Activated naive CD4-positive, alpha-beta T cell treated with anti-CD3 and anti-CD28 coated beads for 36 hours (primary cell): Measurements from ENCODE around the gene LY6G5B. TPM values are rescaled to one million over a fixed set of nuclear protein-coding genes. Genes with fewer than 3 reads are reported as not detected.

ENCODE experiments used
- CTCF ChIA-PET: fragments of 350-600 bp; sonication (Branson Sonifier 250); formaldehyde crosslinking; loops from one replicate; lab custom pipeline; 2021; ENCODE audit warnings: antibody characterized with exemption; lab: Charles Lee
- DNase-seq: peaks from one replicate; pipeline ENCODE4 v3.0.0-alpha.2; 2020
- H3K27ac Mint-ChIP-seq: one replicate; pipeline ENCODE4 v1.8.0; 2021; ENCODE audit warnings: mild to moderate bottlenecking, mixed read lengths
- H3K27me3 Mint-ChIP-seq: one replicate; pipeline ENCODE4 v1.8.0; 2021; ENCODE audit warnings: low read depth, mixed read lengths
- H3K36me3 Mint-ChIP-seq: one replicate; pipeline ENCODE4 v1.8.0; 2021; ENCODE audit warnings: low read depth, mixed read lengths
- H3K4me1 Mint-ChIP-seq: one replicate; pipeline ENCODE4 v1.8.0; 2021; ENCODE audit warnings: low read depth, mixed read lengths
- H3K4me3 Mint-ChIP-seq: one replicate; pipeline ENCODE4 v1.8.0; 2021; ENCODE audit warnings: mild to moderate bottlenecking, moderate library complexity, mixed read lengths
- H3K9me3 Mint-ChIP-seq: one replicate; pipeline ENCODE4 v1.8.0; 2021; ENCODE audit warnings: mixed read lengths
- intact Hi-C: fragments of 100-400 bp; cut with micrococcal nuclease; formaldehyde crosslinking; loops from one replicate; pipeline ENCODE4 v1.15.1; 2023
- total RNA-seq, 2 experiments: library from RNA; stranded (reverse); gene quantifications; one replicate each; pipeline ENCODE4 v1.2.3, GENCODE V29; 2021

LY6G5B gene
- total RNA-seq, 2 experiments from 2014 or later, result 6.4 to 6.5 TPM

DNA sequence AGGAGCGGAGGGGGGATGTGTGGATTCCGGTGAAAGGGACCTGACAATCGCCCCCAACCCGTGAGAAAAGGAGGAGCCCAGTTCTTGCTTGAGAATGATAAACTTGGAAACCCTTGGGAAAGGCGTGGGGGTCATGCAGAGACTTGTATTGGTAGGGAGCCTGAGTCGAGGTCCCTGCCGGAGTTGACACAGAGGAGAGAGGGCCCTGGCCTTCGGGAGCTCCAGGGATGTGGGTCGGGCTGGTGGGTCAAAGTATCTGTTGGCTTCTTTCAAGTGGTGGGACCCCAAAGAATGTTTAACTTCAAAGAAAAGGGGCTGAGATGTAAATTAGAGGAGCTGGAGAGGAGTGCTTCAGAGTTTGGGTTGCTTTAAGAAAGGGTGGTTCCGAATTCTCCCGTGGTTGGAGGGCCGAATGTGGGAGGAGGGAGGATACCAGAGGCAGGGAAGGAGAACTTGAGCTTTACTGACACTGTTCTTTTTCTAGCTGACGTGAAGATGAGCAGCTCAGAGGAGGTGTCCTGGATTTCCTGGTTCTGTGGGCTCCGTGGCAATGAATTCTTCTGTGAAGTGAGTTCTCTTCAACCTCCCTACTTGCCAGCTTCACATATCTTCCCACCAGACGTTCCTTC is 3.3 kb upstream of the LY6G5B start:
- Mint-ChIP-seq H3K9me3 (no peaks in the 10 kb centered on the region), H3K36me3 (peaks cover 63% of the 10 kb centered on the region), H3K27me3 (no peaks in the 10 kb centered on the region), H3K27ac (peak overlapping the region; percentile 97), H3K4me1 (peaks cover 55% of the 10 kb centered on the region), H3K4me3 (peak overlapping the region; percentile 95)
- no peak for DNase-seq
- intact Hi-C loops, result loop anchor here (10.0 kb wide), 1 partner anchor 1178 kb away; the partner anchor contains the start of gene PSMB8
- CTCF ChIA-PET, result interaction anchor here (0.9 to 1.1 kb wide), 4 partner anchors 15 to 125 kb away, joined by 3 to 4 read pairs (median 3); partner anchors contain the start of gene LY6G5C

DNA sequence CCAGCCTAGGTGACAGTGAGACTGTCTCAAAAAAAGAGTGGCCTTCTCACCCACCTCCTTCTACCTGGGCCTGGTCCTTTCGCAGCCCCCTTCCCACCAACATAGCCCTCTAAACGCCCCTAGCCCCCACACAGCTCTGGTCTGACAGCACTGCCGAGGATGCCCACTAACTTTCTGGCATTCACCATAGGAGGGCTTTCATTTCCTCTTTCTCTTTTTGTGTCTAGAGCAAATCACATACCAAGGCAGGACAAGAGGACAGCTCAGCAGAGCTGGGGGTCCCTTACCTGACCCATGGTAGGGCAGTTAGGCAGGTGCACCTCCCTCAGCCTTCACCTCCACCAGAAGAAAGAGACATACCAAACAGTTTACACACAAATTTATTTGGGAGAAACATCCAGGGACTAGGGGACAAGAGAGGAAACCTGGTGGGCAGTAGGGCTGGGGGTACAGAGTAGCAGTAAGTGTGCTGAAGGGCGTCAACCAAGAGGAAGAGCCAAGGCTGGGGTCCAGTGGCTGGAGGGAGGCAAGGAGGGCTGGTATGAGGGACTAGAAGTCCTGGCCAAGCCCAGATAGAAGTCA is 6.6 kb downstream of the LY6G5B start:
- H3K9me3 Mint-ChIP-seq, result no peaks in the 10 kb centered on the region
- no peak overlapping the region for H3K27ac Mint-ChIP-seq
- CTCF ChIA-PET, result interaction anchor here (0.8 kb wide), 1 partner anchor 275 kb away, joined by 3 read pairs; no protein-coding TSS in a partner anchor
- H3K27me3 Mint-ChIP-seq, result no peaks in the 10 kb centered on the region
- no peak for DNase-seq
- intact Hi-C loops, result no loop called here
- H3K4me1 Mint-ChIP-seq, result peaks cover 9% of the 10 kb centered on the region
- no peak overlapping the region for H3K4me3 Mint-ChIP-seq
- peaks cover 17% of the 10 kb centered on the region for H3K36me3 Mint-ChIP-seq

DNA sequence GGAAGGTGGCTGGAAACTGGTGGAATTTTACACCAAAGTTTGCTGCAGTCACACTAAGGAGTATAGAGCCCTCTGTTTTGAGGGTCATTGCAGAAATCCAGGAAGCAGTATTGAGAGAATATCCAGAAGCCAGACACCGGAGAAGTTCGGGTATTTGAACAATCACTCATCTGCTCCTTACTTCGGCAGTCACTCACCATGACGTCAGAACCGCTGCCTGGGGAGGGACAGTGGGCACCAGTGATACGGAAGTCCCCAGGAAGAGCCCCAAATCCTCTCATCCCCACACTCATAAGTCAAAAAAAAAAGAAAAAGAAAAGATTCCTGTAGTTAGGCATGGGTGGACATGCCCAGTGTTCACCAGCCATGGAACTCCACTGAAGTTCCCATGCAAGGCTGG is 7.1 kb downstream of the LY6G5B start:
- Mint-ChIP-seq H3K9me3 (no peaks in the 10 kb centered on the region), H3K36me3 (peaks cover 13% of the 10 kb centered on the region), H3K27ac (peak overlapping the region; percentile 22), H3K27me3 (no peaks in the 10 kb centered on the region), H3K4me1 (peaks cover 11% of the 10 kb centered on the region), H3K4me3 (no peak overlapping the region)
- DNase-seq, result no peak
- CTCF ChIA-PET, result interaction anchor here (0.7 kb wide), 1 partner anchor 38 kb away, joined by 8 read pairs; the partner anchor contains the start of gene LY6G6D
- intact Hi-C loops, result no loop called here

DNA sequence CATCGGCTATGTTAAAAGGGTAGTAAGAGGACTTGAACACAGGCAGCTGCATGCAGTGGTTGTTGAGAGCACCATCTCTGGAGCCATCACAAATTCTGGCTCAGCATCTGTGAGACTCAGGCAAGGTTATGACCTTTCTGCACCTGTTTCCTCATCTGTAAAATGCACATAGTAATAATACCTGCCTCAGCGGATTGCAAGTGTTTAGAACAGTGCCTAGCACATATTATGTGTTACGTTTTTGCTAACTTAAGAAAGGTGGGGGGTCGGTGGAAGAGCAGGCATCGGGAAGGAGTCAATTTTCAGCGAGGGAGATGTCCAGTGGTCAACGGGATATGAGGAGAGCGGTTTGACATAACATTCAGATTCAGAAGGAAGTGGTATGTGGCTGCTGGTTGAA is 8.2 kb downstream of the LY6G5B start:
- no peak for DNase-seq
- Mint-ChIP-seq H3K27me3 (no peaks in the 10 kb centered on the region), H3K4me3 (no peak overlapping the region), H3K4me1 (peaks cover 11% of the 10 kb centered on the region), H3K27ac (no peak overlapping the region), H3K9me3 (no peaks in the 10 kb centered on the region), H3K36me3 (peaks cover 5% of the 10 kb centered on the region)
- CTCF ChIA-PET, result interaction anchor here (0.8 to 2.1 kb wide), 3 partner anchors 13 to 186 kb away, joined by 3 to 6 read pairs (median 4); no protein-coding TSS in a partner anchor
- intact Hi-C loops, result no loop called here

DNA sequence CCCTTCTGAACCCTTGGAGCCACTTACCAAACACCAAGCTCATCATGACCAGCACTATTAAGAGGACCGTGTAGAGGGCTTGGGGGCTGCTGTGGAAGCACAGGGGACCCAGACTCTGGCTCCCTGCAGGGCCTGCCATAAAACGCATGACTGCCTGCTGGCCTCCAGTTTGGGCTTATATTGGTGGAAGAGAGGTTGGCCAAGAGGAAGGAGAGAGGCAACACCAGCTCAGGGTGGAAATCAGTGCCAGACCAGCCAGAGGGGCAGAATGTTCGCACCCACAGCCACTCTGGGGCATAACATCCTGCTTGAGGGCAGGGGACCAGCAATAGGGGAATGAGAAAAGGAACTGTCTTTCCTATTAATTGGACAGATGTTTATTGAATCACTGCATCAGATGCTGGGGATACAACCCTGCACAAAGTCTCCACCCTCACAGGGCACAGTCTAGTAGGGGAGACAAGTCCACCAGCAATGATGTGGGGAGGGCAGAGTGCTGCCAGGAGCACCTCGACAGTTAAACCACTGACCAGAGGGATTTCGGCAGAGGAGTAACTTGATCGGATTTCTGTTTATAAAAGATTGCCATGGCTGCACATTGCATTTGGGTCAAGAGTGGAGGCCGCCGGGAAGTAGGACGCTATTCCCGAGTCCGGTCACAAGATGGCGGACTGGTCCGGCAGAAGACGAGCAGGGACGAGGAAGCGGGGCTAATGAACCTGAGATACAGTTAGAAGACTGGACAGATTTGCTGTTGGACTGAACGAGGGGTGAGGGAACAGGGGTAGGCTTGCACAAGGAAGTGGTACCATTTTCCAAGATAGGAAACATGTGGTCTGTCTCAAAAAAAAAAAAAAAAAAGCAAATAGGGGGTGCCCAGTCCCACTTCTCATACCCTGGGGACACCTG is 10.7 kb downstream of the LY6G5B start, which contains the start of gene LY6G5C:
Gene LY6G5C (minus strand): TSS at position 842 of the 909 bp plus-strand sequence. CDS start 694 bp downstream, at position 148.
- peaks cover 11% of the 10 kb centered on the region for H3K4me1 Mint-ChIP-seq
- DNase-seq, result peak; percentile 85
- H3K36me3 Mint-ChIP-seq, result no peaks in the 10 kb centered on the region
- H3K27me3 Mint-ChIP-seq, result no peaks in the 10 kb centered on the region
- H3K27ac Mint-ChIP-seq, result no peak within 1 kb of the TSS
- CTCF ChIA-PET, result interaction anchor here (0.6 to 2.1 kb wide), 14 partner anchors 9 to 271 kb away, joined by 3 to 12 read pairs (median 5); partner anchors contain the start of genes ABHD16A, HSPA1B and MSH5
- no peaks in the 10 kb centered on the region for H3K9me3 Mint-ChIP-seq
- peak within 1 kb of the TSS; percentile 74 for H3K4me3 Mint-ChIP-seq
- intact Hi-C loops, result loop anchor here (1.0 to 2.0 kb wide), 6 partner anchors 58 to 272 kb away; partner anchors contain the start of gene NEU1

DNA sequence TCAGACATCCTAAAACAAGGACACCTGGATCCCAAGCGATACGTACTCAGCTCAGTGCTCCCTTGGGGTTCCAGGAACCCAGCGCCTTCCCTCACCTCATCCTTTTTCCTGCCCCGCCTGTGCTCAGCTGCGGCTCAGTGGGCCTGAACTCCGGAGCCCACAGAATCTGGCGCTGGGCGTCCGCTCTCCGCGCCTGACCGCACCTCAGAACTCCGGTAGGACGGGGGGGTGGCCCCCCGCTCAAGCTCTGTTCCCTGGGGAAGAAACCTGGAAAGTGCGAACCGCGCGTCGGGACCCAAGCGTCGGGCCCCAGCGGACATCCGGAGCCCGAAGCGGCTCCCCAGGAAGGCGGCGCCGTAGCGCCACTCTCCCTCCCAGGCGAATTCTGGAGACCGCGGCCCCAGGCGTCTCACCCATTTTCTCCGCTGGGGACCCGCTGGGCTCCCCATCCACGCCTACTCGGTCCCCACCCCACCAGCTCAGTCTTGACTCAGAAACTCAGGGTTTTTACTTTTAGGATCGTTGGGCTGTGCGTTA is 11.4 kb downstream of the LY6G5B start:
- Mint-ChIP-seq H3K4me1 (peaks cover 11% of the 10 kb centered on the region), H3K4me3 (peak overlapping the region; percentile 74), H3K9me3 (no peaks in the 10 kb centered on the region), H3K27me3 (no peaks in the 10 kb centered on the region), H3K36me3 (no peaks in the 10 kb centered on the region), H3K27ac (no peak overlapping the region)
- intact Hi-C loops, result loop anchor here (2.0 kb wide), 5 partner anchors 88 to 272 kb away; partner anchors contain the start of gene NEU1
- CTCF ChIA-PET, result interaction anchor here (0.6 to 1.9 kb wide), 12 partner anchors 8 to 271 kb away, joined by 3 to 12 read pairs (median 5); partner anchors contain the start of genes ABHD16A, HSPA1B and MSH5
- DNase-seq, result peak; percentile 62

DNA sequence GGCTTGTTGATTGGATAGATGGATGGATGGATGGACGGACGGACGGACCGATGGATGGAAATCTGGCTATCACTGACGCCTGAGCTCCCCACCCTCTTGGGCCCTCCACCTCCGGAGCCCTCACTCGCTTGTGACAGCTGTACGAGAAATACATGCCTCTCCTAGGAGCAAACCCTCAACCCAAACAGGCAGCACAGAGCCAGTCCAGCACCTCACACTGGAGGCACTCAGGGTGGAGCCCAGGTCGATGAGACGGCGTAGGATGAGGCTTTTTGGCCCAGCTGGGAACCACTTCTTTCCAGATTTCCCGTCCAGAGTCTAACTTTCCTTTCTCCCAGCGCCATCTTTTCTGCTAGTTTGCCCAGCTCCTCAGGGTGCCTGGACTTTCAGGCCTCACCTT is 13.8 kb downstream of the LY6G5B start:
- Mint-ChIP-seq H3K27me3 (no peaks in the 10 kb centered on the region), H3K9me3 (no peaks in the 10 kb centered on the region), H3K4me1 (peaks cover 11% of the 10 kb centered on the region), H3K36me3 (peaks cover 1% of the 10 kb centered on the region), H3K4me3 (no peak overlapping the region), H3K27ac (no peak overlapping the region)
- intact Hi-C loops, result no loop called here
- CTCF ChIA-PET, result interaction anchor here (1.0 kb wide), 1 partner anchor 87 kb away, joined by 6 read pairs; no protein-coding TSS in a partner anchor
- DNase-seq, result no peak

DNA sequence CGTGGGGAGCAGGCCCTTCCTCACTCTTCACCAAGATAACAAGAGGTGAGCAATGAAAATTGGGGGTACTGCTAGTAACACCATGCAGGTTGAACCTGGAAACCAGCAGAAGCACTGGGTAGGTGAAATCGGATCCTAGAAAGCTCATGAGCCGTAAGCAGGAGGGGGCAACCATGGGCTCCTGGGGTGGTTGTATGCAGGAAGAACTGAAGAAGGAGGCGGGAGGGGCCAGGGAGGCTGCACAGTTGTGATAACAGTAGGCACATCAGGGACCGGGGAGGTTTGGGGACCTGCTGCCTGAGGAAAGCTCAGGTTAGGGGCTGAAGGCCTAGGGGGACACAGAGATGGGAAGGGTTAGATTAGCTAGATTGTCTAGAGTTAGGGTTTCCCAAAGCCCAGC is 16.7 kb downstream of the LY6G5B start:
- H3K27ac Mint-ChIP-seq, result no peak overlapping the region
- peaks cover 5% of the 10 kb centered on the region for H3K4me1 Mint-ChIP-seq
- H3K36me3 Mint-ChIP-seq, result peaks cover 7% of the 10 kb centered on the region
- intact Hi-C loops, result no loop called here
- no peaks in the 10 kb centered on the region for H3K27me3 Mint-ChIP-seq
- no peaks in the 10 kb centered on the region for H3K9me3 Mint-ChIP-seq
- no peak for DNase-seq
- H3K4me3 Mint-ChIP-seq, result no peak overlapping the region
- CTCF ChIA-PET, result interaction anchor here (0.6 to 1.0 kb wide), 2 partner anchors 42 to 49 kb away, joined by 3 read pairs; partner anchors contain the start of gene DDAH2

DNA sequence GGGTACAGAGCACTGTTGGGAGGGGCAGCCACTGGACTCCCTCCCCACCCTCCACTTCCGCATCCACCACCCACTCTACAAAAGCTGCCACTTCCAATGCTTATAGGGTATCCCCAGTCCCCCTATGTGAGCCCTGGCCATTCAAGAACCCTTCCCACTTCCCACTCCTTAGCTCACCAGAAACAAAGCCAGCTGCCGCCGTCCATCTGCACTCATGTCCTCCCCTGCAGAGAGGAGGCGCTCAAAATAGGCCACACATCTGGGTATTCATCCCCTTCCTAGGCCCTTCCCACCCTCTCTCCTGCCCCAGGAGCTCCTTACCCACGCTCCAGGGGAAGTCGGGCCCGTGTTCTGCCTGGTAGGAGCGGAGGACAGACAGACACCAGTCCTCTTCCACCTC is 17.5 kb downstream of the LY6G5B start:
- Mint-ChIP-seq H3K27ac (peak overlapping the region; percentile 11), H3K4me1 (peaks cover 3% of the 10 kb centered on the region), H3K27me3 (no peaks in the 10 kb centered on the region), H3K9me3 (no peaks in the 10 kb centered on the region), H3K4me3 (no peak overlapping the region), H3K36me3 (peaks cover 7% of the 10 kb centered on the region)
- intact Hi-C loops, result no loop called here
- CTCF ChIA-PET, result interaction anchor here (1.0 kb wide), 1 partner anchor 41 kb away, joined by 3 read pairs; the partner anchor contains the start of gene DDAH2
- no peak for DNase-seq

DNA sequence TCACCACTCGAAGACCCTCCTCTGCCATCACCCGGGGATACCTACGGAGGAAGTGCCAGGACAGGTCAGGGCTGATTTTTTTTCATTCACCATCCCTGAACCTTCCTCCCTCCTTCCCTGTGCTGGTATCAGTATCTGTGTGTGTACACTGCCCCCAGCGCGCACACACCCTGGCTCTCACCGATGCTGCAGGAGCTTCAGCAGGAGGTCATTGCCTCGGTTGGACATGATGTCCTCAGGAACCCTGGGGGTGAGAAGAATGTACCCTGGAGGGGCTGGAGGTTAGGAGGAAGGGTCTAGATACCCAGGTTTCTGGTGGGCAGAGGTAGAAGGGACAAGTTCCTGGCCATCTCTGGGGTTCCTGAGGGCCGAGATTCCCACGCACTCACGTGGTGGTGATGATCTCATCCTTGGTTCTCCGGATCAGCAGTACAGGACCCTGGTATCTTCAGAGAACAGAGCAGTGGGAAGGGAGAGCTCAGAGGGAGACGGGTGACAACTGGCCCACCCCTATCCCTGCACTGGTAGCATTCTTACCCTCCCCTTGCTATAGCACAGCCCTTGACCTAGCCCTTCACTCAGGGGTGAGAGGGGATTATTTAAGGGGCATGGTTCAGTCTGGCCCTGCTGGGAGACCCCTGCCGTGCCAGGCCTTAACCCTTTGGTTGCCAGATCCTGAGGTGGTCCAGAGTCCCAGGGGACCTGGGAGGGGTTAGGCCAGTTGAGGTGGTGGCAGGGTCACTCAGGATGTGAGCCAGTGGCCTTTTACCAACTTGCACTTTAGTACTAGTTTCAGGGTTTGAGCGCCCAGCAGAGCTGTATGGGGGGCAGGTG is 18.3 kb downstream of the LY6G5B start:
- Mint-ChIP-seq H3K4me3 (no peak overlapping the region), H3K36me3 (peaks cover 9% of the 10 kb centered on the region), H3K27ac (peak overlapping the region; percentile 11), H3K9me3 (no peaks in the 10 kb centered on the region), H3K27me3 (no peaks in the 10 kb centered on the region), H3K4me1 (peaks cover 3% of the 10 kb centered on the region)
- CTCF ChIA-PET, result no interaction called here
- intact Hi-C loops, result no loop called here
- no peak for DNase-seq
